Activated gamma-delta T cell treated with Interleukin-2 at 50 U/mL for 16 hours (primary cell): ENCODE results near the gene CRCP.
A peak's percentile ranks its signal among the peaks of the same experiment; 100 is the strongest.
"Not testable (repeated sequence)": the region's sequence is repeated elsewhere in the genome, so short reads cannot be mapped to it uniquely, and the experiment has no call there.

Experiments used
- DNase-seq: peaks from one replicate; pipeline ENCODE4 v3.0.0-alpha.2; 2020

Gene CRCP

GRCh38 chr7:66114743-66115649 is at the start of gene CRCP:
TSS of gene CRCP (plus strand) at chr7:66114847. CDS start at chr7:66114963, 116 bp downstream.
- peak; percentile 79 for DNase-seq

- no peak for DNase-seq
These were observed 44.9 kb upstream of the CRCP start for GRCh38 chr7:66069732-66070131.

- no peak for DNase-seq
These were observed 44.4 kb upstream of the CRCP start for GRCh38 chr7:66070222-66070621.

- not testable (repeated sequence) for DNase-seq
These were observed 42.4 kb upstream of the CRCP start for GRCh38 chr7:66072208-66072607.

GRCh38 chr7:66075590-66076461 is 38.8 kb upstream of the CRCP start, which contains the start of gene ASL:
TSS of gene ASL (plus strand) at chr7:66075819. CDS start at chr7:66076082, 263 bp downstream.
- DNase-seq: peak; percentile 81

- no peak for DNase-seq
These were observed 38.0 kb upstream of the CRCP start for GRCh38 chr7:66076462-66077329.

GRCh38 chr7:66078067-66078466 is 36.6 kb upstream of the CRCP start:
- no peak for DNase-seq

- no peak for DNase-seq
These were observed 32.6 kb upstream of the CRCP start for GRCh38 chr7:66082083-66082482.

GRCh38 chr7:66082886-66083415 is 31.7 kb upstream of the CRCP start:
- DNase-seq: no peak

- DNase-seq: no peak
These were observed 31.0 kb upstream of the CRCP start for GRCh38 chr7:66083677-66084076.

- DNase-seq: no peak
These were observed 25.5 kb upstream of the CRCP start for GRCh38 chr7:66088861-66089838.

GRCh38 chr7:66092654-66093053 is 22.0 kb upstream of the CRCP start:
- DNase-seq: no peak

- no peak for DNase-seq
These were observed 19.6 kb upstream of the CRCP start for GRCh38 chr7:66095010-66095409.

- DNase-seq: no peak
These were observed 15.5 kb upstream of the CRCP start for GRCh38 chr7:66099232-66099550.

- DNase-seq: peak; percentile 13
These were observed 14.9 kb upstream of the CRCP start for GRCh38 chr7:66099551-66100407.

- no peak for DNase-seq
These were observed 14.1 kb upstream of the CRCP start for GRCh38 chr7:66100408-66101050.

GRCh38 chr7:66102168-66102567 is 12.5 kb upstream of the CRCP start:
- DNase-seq: not testable (repeated sequence)

- DNase-seq: not testable (repeated sequence)
These were observed 10.7 kb upstream of the CRCP start for GRCh38 chr7:66103994-66104393.

- DNase-seq: no peak
These were observed 9.3 kb upstream of the CRCP start for GRCh38 chr7:66105263-66105748.
